GM04504 (cell line): ENCODE data around the gene AIF1.

ENCODE experiments used
- DNase-seq: peaks from one replicate; pipeline ENCODE4 v3.0.0-alpha.2; 2012; ENCODE audit warnings: low read depth

The AIF1 gene

DNA sequence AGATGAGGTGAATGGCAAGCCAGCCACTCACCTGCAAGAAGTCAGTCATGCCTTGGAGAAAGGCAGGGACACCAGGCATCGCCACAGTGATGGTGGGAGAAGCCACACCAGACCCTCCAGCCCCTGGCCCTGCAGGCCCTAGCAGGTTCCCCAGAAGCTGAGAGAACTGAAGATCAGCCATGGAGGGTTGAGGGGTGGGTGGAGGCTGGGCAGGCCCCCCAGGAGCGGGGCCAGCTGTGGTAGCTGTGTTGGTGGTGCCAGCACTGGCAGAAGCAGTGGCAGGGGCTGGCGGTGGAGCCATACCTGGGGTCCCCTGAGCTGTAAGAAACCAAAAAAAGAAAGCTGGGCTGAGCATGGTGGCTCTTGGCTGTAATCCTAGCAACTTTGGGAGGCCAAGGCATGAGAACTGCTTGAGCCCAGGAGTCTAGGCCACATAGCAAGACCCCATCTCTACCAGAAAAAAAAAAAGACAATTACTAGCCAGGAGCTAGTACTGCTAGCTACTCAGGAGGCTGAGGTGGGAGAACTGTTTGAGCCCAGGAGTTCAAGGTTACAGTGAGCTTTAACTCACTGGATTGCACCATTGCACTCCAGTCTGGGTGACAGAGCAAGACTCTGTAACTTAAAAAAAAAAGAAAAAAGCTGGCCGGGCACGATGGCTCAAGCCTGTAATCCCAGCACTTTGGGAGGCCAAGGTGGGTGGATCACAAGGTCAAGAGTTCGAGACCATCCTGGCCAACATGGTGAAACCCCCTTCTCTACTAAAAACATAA, 27.9 kb downstream of the AIF1 start:
- no peak for DNase-seq

DNA sequence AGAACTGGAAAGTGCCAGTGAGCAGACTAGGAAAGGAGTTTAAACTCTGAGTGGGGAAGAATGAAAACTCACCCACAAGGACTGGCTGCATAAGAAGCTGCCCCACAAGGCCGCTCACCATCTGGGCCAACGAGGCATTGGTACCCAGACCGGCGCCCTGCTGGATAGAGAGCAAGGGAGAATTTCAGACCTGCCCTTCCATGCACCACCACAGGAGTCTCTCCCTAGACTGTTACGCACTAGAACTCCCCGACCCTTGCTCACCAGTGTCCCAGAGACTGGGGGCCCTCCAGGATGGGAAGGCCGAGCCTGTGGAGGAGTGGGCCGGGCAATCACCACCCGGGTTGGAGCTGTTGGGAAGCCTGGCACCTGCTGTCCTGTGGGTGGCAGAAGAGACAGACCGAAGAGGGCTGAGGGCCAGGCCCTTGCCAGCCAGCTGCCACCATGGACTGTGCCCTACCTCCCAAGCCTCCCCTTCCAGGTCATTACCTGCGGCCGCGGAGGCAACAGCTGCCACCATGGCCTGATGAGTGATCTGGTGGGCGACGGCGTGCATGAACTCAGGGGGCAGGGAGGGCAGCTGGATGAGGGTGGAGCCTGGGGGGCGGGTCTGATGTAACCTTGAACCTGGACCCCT, 28.9 kb downstream of the AIF1 start:
- no peak for DNase-seq

DNA sequence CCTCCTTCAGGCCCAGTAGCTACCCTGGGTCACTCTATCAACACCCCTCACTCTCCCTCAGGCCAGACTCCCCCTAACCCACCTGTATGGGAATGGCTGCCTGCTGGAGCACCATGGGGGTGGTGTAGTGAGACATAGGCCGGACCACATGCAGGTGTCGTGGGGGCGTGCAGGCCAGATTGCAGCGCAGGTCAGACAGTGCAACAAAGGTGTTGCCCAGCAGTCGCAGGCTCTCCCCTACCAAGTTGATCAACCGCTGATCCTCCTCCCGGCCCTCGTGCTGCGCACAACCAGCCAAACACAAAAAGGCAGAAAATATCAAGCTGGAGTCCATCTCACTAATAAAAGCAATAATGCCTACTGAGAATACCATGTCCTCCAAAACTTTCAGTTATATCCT, 30.3 kb downstream of the AIF1 start:
- no peak for DNase-seq

- DNase-seq: peak; percentile 72
Measured at GRCh38 chr6:31651602-31652191, 36.7 kb downstream of the AIF1 start.

DNA sequence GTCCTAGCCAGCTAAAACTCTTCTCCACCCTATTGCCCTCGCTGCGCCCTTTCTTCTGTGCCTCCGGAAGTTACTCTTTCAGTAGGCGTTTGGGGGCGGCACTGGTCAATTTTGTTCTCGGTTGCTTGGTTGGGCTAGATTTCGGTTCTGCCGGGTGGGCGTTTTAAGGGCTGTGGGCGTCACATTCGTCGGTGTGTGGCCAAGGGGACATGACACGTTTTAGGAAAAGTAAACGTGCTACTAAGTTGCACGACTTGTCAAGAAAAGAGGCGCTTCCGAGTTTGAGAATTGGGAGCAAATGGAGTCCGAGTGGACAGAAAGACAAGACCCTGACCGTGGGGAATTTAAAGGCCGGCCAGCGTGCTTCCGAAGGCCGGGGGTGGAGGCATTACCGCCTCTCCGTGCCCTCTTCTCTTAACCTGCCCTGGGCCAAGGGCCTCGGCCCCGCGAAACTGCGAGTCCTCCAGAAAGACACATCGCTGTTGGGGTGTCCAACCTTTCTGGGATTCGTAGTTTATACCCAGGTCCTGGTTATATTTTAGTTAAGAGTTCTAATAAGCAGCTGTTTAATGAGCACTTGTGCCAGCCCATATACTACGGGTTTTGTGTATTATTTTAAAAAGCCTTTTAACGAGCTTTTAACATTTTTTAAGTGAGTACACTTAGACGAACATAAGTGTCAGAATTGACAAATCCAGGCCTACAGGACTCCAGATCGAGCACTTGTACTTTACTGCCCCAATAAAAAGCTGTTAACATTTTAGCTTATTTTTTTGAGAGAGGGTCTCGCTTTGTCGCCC, 38.1 kb downstream of the AIF1 start:
- DNase-seq: no peak

- DNase-seq: no peak
Measured at GRCh38 chr6:31654574-31655348, 39.7 kb downstream of the AIF1 start.

- no peak for DNase-seq
Measured at GRCh38 chr6:31655349-31656237, 40.6 kb downstream of the AIF1 start, which contains the start of gene APOM. TSS of gene APOM (plus strand) at chr6:31655894. CDS start at chr6:31655967, 73 bp downstream.

DNA sequence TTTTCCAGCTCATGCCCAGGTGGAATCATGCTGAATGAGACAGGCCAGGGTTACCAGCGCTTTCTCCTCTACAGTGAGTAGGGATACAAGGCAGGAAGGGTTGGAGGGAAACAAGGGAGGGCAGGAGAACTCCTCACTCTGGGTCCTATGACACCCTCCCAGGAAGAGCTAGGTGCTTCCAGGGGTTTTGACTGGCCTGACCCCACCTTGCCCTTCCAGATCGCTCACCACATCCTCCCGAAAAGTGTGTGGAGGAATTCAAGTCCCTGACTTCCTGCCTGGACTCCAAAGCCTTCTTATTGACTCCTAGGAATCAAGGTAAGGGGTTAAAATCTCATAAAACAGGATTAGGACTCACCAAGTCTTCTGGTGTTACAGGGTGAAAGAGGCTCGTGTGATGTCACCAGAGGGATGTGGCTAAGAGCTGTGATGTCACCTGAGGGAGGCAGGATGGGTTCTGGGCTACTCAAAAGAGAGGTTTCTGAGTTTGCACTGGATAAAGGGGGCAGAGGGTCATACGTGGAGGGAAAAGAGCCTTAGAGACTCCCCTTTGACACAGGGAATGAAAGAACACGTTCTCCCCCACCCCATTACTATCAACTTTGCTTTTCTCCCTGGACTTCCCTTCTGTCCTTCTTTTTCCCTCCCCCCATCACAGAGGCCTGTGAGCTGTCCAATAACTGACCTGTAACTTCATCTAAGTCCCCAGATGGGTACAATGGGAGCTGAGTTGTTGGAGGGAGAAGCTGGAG, 42.5 kb downstream of the AIF1 start:
- no peak for DNase-seq

DNA sequence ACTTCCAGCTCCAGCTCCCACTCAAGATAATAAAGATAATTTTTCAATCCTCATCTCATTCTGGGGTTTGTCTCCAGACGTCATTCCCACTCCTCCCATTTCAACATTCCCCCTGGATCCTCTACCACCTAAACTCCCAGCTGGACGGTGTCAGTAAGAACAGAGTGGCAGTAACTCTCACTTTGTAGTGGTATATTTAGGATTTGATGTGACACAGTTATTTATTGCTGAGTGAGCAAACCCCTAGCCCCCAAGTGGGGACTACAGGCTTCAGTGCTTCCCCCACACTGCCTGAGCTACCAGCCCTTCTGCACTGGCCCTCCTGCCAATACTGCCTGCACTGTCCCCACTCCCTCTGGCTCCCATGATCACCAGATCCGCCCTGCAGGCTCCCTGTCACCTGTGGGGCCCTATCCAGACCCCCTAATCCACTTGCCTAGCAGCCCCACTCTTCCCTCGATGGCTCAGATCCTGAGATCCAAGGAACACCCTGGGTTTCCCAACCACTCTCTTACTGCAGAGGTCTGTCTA, 43.2 kb downstream of the AIF1 start:
- no peak for DNase-seq

DNA sequence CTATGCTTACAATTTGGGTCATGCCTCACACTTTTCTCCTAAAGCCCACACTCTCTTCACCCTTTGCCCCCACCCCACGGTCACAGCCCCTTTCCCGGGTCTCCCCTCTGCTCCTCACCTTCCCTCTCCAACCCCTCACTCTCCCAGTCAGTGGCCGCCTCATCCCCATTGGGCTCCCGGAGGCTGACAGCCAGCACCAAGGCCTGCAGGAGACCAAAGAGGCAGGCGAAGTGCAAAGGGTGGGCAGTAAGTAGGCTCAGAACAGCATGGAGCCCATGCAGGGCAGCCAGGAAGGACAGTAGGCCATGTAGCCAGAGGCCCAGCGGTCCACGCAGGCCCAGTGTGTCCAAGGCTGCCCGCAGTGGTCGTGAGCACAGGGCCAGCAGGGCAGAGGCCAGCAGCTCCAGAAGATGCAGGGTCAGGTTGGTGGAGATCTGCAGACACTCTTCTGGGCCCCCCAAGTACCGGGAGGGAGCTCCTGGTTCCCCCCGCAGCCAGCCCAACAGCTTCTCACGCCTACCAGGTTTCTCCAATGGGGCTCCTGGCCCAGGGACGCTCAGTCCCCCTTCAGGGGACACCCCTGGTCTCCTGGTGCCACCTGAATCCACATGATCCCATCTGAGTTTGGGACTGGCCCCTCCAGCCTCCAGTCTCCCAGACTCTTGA, 44.1 kb downstream of the AIF1 start:
- no peak for DNase-seq

GRCh38 chr6:31659649-31660380, 44.8 kb downstream of the AIF1 start:
- no peak for DNase-seq

- DNase-seq: peak; percentile 45
Measured at GRCh38 chr6:31660381-31661261, 45.6 kb downstream of the AIF1 start, which contains the start of gene C6orf47. TSS of gene C6orf47 (minus strand) at chr6:31660778. CDS start at chr6:31659947, 831 bp downstream.

DNA sequence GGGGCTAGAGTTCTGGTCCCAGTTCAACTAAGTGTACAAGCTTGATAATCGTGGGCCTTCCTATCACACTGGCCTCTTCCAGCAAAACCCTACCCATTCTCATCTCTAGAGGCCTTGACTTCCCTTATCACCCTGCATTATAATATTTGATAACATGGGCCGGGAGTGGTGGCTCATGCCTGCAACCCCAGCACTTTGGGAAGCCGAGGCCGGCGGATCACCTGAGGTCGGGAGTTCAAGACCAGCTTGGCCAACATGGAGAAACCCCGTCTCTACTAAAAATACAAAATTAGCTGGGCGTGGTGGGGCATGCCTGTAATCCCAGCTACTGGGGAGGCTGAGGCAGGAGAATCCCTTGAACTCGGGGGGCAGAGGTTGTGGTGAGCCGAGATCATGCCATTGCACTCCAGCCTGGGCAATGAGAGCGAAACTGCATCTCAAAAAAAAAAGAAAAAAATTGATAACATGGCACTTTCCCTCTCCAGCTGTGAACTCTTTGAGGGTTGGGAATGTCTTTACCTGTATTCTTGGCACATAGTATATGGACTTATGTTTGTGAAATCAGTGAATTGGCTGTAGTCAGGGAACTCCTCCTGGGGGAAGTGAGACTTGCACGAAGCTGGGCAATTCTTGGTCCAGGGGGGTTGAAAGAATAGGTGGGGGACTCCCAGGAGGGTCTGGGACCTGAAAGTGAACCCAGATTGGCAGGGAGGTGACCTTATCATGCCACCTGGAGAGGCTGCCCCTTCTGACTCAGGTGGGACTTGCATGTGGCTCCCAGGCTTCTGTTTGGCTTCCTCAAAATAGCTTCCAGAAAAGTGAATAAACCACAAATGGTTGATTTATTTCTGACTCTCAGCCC, 46.5 kb downstream of the AIF1 start:
- DNase-seq: no peak

GRCh38 chr6:31662124-31662723, 47.2 kb downstream of the AIF1 start:
- DNase-seq: no peak

- DNase-seq: no peak
Measured at GRCh38 chr6:31663126-31663960, 48.3 kb downstream of the AIF1 start.
